CD4-positive, alpha-beta T cell treated with Interleukin-6 for 4 hours (primary cell): ENCODE measurements around the gene MYO6.

Source experiments
- DNase-seq: peaks from one replicate; pipeline ENCODE4 v3.0.0-alpha.2; 2020; ENCODE audit warnings: mixed read lengths

MYO6 gene

DNA sequence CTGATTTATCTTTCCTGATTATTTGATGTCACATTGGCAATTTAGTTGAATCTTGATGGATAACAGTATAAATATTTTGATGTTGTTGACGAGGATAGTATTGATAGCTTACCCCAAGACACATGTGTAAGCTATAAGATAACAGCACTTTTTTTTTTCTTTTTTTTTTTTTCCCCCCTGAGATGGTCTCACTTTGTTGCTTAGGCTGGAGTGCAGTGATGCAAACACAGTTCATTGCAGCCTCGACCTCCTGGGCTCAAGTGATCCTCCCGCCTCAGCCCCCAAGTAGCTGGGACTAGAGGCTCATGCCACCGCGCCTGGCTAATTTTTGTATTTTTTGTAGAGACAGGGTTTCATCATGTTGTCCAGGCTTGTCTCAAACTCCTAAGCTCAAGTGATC, 21.8 kb downstream of the MYO6 start:
- DNase-seq: no peak

DNA sequence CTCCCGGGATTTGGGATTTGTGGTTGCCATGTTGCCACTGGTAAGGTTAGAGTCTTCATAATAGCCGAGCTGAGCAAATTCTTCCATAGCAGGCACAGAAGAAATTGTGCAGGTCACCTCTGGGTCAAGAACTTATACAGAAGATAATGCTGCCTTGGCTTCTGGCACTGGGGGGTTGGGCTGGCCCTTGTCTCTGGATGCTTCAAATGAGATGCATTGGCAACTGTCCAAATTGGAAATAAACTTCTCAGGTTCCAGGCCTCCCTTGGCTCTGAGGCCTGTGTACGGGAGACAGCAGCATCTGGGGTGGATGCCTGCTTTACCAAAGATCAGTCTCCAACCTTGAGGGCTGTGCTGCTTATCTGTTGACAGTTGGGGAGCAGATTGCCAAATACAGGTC, 26.2 kb downstream of the MYO6 start:
- DNase-seq: no peak

DNA sequence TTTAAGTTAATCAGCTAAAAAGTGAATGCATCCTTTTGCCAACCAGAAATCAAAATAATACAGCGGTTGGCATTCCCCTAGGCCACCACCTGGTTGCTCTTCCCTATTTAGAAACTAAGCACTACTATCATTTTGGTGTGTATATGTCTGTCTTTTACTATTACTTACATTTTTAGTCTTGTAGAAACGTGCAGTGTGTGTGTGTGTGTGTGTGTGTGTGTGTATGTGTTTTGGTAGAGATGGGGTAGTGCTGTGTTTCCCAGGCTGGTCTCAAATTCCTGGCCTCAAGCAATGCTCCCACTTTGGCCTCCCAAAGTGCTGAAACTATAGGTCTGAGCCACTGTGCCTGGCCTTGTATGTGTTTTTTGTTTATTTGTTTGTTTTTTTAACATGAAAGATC, 27.4 kb downstream of the MYO6 start:
- no peak for DNase-seq

DNA sequence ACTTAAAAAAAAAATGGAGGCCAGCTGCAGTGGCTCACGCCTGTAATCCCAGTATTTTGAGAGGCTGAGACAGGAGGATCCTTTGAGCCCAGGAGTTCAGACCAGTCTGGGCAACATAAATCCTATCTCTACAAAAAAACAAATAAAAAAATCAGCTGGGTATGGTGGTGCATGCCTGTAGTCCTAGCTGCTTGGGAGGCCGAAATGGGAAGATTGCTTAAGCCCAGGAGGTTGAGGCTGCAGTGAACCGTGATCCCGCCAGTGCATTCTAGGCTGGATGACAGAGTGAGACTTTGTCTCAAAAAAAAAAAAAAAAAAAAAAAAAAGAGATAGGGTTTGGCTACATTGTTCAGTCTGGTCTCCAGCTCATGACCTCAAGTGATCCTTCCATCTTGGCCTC, 29.7 kb downstream of the MYO6 start:
- no peak for DNase-seq

DNA sequence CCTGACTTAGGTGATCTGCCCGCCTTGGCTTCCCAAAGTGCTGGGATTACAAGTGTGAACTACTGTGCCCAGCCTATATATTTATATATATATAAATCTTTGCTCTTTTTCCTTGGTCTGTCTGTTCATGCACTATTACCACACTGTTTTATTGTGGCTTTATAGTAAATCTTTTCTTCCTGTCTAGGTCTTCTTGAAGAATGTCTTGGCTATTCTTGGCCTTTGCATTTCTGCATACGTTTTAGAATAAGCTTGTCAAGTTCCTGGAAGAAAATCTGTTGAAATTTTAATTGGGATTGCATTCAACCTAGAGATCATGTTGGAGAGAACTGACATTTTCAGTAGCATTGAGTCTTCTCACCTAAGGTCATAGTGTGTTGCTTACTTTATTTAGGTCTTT, 37.1 kb downstream of the MYO6 start:
- DNase-seq: no peak

DNA sequence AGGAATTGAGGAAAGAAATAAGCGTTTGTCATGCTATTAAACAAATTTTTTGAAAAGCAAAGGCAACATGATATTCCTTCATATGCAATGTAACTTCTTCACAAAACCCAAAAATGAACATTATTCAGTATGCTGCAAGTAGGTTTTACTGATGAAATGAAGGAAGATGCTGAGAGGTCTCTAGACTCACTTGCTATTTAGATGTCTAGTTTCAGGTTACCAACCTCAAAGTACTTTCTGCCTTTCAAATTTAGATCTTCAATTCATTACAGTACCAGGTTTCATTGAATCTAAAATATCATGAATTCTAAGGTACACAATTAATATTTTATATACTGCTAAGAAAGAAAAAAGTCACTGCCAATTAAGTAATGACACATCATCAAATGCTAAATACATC, 39.9 kb downstream of the MYO6 start:
- DNase-seq: no peak

DNA sequence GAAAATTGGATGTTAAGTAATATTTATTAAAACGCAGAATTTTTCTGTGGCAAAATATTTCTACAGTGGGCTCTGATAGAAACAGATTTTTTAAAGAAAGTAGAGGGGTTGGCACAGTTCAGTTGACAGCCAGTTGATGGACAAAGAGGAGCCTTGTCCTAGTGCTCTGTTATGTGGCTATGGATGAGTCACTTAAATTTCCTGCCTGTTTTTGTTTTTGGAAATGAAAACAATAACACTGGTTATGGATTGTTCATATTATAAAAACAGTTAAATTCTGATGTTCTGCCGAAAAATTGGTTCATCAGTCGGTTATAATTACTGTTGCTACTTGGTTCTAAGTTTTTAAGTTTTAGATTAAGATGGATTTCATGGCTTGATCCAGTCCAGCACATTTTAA, 42.8 kb downstream of the MYO6 start:
- DNase-seq: no peak

DNA sequence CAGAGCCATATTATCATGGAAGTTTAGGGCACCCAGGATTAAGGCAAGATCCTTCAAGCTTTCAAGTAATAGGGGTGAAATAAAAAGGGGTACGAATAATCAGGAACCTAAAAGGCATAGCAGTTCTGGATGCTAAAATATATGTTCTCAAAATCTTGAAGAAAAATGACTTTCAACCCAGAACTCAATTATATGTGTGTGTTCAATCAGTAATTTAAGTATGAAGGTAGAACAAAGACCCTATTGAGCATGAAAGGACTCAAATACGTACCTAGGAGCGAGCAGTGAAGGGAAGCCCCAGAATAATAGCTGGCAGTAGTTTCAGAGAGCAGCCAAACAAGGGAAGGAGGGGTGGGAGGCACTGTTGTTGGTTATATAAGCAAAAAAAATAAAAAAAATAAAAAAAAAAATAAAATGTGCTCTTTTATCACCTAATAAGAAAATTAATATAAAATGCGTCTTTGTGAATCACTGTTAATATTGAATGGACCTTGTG, 45.4 kb downstream of the MYO6 start:
- DNase-seq: no peak

DNA sequence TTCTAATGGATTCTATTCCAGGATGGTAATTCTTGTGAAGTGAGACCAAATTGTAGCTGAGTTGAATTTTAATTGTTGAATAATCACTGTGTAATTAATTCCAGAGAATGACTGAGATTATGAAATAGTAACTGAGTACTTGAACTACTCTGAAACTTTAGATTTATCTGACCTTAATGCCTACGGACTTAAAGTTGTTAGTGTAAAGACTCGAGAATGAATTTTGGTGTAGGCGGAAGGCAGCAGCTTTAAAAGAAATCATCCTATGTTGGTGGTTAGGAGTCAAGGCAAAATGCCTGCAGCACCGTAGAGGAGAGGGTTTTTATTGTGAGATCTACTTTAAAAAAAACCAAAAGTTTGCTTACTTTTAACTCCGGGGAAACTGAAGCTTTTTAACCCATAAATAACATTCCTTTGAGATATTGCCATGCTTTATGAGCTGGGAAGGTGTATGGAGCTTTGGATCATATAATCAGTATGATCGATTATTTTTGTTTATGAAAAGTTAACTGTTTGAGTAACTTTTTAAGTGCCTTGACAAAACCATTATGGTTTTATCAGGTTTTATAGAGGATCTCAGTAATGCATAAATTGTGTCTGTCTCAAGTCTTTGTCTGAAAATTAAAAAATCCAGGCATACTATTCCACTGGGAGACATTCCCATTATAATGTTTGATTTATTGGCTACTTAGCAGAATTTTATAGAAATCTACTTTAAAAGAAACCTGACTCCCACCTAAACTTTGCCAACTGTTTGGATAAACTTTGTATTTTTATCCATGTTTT, 46.1 kb downstream of the MYO6 start:
- DNase-seq: no peak

DNA sequence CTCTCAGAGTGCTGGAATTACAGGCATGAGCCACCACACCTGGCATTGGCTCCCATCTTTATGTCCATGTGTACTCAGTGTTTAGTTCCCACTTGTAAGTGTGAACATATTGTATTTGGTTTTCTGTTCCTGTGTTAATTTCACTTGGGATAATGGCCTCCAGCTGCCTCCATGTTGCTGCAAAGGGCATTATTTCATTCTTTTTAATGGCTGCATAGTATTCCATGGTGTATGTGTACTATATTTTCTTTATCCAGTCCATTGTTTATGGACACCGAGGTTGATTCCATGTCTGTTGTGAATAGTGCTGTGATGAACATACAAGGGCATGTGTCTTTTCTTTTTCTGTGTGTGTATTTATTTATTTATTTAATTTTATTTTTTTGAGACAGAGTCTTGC, 47.7 kb downstream of the MYO6 start:
- DNase-seq: no peak

DNA sequence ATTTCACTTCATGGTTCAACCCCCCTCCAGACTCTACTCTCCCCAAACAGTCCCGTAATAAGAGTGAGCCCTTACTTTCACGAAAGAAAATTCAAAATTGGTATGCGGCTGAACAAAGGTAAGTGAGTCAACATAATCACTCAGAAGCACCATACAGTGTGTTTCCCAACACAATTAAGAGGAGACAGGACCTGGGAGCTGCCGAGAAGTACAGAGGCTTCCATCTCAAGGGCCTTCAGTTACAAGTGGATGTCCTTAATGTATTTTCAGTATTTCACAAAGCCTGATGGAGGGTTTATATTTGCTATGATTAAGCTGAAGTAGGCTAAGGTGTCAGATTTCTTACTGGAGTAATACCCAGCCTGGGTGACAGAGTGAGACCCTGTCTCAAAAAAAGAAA, 51.1 kb downstream of the MYO6 start:
- DNase-seq: no peak

DNA sequence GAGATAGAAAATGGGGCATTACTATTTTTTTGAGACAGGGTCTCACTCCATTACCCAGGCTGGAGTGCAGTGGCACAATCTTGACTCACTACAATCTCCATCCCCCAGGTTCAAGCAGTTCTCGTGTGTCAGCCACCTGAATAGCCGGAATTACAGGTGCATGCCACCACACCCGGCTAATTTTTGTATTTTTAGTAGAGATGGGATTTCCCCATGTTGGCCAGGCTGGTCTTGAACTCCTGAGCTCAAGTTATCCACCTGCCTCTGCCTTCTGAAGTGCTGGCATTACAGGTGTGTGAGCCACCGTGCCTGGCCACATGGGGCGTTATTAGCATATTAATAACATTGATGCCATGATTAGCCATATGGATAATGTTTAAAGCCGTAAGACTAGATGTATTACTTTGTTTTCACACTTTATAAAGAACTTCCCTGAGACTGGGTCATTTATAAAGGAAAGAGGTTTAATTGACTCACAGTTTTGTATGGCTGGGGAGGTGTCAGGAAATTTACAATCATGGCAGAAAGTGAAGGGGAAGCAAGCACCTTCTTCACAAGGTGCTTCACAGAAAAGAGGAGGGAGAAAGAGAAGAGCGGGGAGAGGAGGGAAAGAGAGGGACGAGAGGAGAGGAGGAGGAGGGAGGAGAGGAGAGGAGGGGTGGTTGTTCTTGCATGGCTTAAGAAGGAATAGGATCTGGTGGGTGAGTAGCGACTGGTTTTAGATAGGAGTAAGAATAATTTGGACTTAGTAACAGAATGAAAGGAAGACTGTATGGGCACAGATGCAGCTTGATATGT, 51.9 kb downstream of the MYO6 start:
- DNase-seq: no peak

DNA sequence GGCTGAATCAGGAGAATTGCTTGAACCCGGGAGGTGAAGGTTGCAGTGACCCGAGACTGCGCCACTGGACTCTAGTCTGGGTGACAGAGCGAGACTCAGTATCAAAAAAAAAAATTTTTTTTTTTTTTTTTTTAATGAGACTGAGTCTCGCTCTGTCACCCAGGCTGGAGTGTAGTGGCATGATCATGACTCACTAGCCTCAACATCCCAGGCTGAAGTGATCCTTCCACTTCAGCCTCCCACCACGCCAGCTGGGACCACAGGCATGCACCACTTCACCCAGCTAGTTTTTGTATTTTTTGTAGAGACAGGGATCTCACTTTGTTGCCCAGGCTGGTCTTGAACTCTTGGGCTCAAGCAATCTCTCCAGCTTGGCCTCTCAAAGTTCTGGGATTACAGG, 53.3 kb downstream of the MYO6 start:
- no peak for DNase-seq

DNA sequence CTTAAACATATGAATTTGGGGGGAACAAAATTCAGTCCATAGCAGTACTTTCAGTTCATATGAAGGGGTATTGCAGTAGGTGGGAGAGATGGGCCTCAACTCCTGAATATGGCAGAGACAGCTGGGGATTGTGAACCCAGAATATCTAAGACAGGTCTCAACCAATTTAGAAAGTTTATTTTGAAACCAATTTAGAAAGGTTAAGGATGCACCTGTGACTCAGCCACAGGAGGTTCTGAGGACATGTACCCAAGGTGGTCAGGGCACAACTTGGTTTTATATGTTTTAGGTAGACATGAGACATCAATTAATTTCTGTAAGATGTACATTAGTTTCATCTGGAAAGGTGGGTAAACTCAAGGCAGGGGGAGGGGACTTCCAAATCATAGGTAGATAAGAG, 59.5 kb downstream of the MYO6 start:
- no peak for DNase-seq

DNA sequence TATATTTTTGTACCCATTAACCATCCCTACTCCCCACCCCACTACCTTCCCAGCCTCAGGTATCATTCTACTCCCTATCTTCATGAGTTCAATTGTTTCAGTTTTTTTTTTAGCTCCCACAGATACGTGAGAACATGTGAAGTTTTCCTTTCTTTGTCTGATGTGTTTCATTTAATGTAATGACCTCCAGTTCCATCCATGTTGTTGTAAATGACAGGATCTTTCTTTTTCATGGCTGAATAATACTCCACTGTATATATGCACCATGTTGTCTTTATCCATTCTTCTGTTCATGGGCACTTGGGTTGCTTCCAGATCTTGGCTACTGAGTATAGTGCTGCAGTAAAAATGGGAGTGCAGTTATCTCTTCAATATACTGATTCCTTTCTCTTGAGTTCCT, 63.5 kb downstream of the MYO6 start:
- DNase-seq: no peak

DNA sequence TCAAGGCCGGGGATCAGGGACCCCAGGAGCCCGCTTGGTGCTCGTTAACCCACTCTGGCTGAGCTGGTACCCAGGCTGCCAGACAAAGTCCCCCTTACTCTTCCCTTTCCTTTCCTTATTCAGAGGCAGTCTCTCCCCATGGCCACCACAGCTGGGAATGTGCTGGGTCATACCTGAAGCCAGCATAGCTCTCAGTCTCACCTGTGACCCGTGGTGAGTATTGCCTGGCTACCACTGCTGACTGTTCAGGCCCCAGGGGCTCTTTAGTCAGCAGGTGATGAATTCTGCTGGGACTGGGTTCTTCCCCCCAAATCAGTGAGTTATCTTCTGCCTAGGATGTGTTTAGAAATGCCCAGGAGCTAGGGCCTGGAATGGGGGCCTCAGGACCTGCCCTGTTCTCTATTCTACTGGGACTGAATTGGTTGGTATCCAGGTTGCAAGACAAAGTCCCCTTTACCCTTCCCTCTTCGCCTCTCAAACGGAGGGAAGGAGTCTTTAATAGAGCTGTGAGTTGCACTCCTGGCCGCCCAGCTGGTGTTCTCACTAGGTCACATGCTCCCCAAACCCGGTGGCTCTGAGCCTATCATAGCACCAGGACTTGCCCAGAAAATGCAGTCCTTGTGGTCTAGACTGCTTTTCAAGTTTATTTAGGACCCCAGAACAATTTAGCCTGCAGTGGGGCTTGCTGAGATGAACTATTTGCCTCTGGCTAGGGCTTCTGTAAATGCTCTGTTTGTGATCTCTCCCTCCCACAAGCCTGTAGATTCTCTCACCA, 64.6 kb downstream of the MYO6 start:
- no peak for DNase-seq

DNA sequence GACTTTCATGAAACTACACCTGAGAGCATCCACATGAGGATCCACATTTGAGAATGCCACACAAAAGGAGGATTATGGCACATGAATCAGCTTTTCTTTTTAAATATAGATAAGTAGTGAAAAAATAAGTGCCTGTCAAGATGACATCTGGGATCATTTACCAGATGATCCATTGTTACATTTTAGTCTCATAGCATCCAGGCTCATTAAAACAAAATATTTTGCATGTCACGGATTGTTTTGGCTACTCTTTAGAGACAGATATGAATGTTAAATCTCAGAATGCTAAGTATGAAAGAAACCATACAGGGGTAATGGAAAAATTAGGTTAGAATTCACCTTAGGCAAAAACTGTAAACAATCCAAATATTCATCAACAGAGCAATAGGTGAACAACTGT, 66.7 kb downstream of the MYO6 start:
- DNase-seq: no peak

DNA sequence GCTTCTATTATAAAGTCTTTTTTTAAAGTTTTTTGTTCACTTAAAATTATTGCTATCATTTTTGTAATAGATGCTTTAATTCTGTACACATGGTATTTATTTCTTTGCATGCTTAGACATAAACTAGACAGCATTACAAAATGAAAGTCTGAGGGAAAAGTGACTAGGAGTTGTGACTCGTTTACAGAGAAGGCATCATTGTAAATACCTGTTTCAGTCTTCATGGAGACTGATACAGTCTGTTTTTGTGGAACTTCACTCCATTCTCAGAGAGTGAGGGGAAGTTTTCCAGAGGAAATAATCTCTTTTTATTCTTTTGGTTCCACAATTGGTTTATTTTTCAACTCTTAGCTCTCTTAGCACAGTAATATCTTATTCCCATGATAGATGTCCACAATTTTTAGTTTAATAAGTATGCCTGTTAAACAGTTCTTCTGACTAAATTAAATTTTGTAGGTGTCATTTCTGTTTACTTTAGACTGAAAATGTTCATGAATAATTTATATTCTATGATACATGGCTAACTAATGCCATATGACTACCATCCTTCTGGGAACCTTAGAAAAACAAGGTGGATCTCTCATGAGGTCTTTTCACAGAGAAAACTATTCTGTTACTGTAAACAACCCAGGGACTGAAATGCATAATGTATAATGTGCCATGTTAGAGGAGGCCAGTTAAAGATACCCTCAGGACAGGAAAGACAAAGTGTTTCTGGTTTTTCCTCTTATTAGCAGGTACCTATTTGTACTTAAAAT, 69.2 kb downstream of the MYO6 start:
- DNase-seq: no peak

DNA sequence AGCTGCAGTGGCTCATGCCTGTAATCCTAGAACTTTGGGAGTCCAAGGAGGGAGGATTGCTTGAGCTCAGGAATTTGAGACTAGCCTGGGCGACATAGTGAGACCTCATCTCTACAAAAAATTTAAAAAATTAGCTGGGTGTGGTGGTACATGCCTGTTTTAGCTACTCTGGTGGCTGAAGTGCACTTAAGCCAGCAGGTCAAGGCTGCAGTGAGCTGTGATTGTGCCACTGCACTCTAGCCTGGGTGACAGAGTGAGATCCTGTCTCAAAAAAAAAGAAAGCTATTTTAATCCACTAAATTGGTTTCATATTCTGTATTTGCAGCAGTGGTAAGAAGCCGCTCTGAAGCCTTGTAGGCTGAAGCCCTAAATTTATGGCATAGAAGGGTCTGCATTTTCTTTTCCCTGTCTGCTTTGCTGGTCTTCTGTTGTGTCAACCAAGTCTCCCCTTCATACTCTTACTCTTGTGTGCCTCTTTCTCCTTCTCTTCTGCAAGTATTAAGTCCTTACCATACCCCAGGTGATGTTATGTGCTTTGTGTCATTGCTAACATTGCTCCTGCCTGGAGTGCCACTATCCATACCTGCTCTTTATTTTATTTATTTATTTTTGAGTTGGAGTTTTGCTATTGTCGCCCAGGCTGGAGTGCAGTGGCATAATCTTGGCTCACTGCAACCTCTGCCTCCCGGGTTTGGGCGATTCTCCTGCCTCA, 70.9 kb downstream of the MYO6 start:
- DNase-seq: no peak

DNA sequence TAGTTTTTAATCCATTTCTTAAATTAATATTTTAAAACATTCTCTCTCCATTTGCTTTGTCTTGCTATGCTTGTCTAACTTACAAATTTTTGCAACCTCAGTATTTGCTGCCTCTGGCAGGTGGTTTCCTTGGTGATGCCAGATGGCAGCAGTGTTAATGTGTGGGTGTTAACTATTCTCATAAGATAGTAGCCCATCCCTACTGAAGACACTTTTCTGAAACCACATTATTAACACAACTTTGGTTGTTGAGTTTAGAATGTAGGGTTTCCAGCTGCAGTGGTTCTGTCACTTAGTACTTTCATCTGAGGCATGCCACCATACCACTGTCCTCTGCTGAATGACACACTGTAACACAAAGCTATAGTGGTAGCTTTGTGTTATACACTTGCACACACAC, 75.1 kb downstream of the MYO6 start:
- no peak for DNase-seq

DNA sequence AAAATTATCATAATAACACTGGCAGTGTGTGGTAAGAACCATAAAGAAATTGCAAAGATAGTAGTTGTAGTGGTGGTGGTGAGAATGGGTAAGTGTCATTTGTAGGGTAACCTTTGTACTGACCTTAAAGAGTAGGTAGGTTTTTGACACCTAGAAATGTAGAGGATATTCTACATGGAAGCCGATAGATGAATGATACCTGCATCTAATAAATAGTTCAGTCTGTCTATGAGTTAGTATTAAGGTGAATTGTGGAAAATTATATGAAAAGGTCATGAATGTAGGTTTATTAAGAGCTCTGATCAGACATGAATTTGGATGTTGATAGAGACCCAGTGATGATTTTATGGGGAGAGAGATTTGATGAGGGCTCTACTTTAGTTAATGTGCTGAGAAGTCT, 78.1 kb downstream of the MYO6 start:
- no peak for DNase-seq
